Left lung (tissue), 10 donors: ENCODE results near the gene ZFC3H1. TPM values are rescaled to one million over a fixed set of nuclear protein-coding genes. Genes with fewer than 3 reads are reported as not detected.

ENCODE experiments used
- ATAC-seq: fragments of 200-7000 bp; cut with Tn5 transposase; one replicate; pipeline ENCODE4 v1.9.1; 2020; ENCODE audit warnings: moderate library complexity
- DNase-seq, 4 donors: peaks; one replicate each; pipeline ENCODE4 v3.0.0-alpha.2; 2013 to 2020
- H3K27ac ChIP-seq, 2 donors: fragments of 200-600 bp; sonication (generic) in 1 of 2; one replicate each; pipeline versions ENCODE4 v1.5.0 to v1.8.0; 2020 to 2021
- H3K27me3 ChIP-seq, 2 donors: fragments of 200-600 bp; sonication (generic) in 1 of 2; one replicate each; pipeline versions ENCODE4 v1.5.0 to v1.8.0; 2020 to 2021
- H3K36me3 ChIP-seq, 2 donors: fragments of 200-600 bp; sonication (generic) in 1 of 2; one replicate each; pipeline versions ENCODE4 v1.5.0 to v1.8.0; 2020 to 2021
- H3K4me1 ChIP-seq, 2 donors: fragments of 200-600 bp; one replicate each; pipeline ENCODE4 v1.8.0; 2021
- H3K4me3 ChIP-seq, 2 donors: fragments of 200-600 bp; sonication (generic) in 1 of 2; one replicate each; pipeline versions ENCODE4 v1.5.0 to v1.8.0; 2020 to 2021; ENCODE audit warnings: mild to moderate bottlenecking in 1 of 2
- H3K9me3 ChIP-seq, 2 donors: fragments of 200-600 bp; sonication (generic) in 1 of 2; one replicate each; pipeline versions ENCODE4 v1.5.0 to v1.8.0; 2020 to 2021
- CTCF ChIP-seq, 2 donors: fragments of 200-600 bp; sonication (generic) in 1 of 2; IDR thresholded peaks; one replicate each; pipeline versions ENCODE4 v1.5.0 to v1.8.0; 2021; ENCODE audit warnings: antibody characterized with exemption in 2 of 2
- intact Hi-C, 2 donors: fragments of 100-400 bp; cut with DNase I; formaldehyde crosslinking; loops; one replicate each; pipeline versions ENCODE4 v1.11.2 to v1.14.2; 2022
- polyA plus RNA-seq, 6 donors: library from polyadenylated mRNA; unstranded; fragments of 120-200 nt; gene quantifications; one replicate each; pipeline ENCODE4 v1.2.1, GENCODE V29; 2013; ENCODE audit not compliant: insufficient read length in 6 of 6
- total RNA-seq, 2 donors: library from RNA; stranded (reverse); fragmentation: NEBNext Ultra II Directional; extraction: Animal tissue kit (Norgen Biotek cat#: 25700); gene quantifications; one replicate each; pipeline ENCODE4 v1.2.1, GENCODE V29; 2021
- donor health status: DM: no; HTN: yes; CAD: no.
- donor health status: DM: no; HTN: no; CAD: no.

Gene ZFC3H1
- total and polyA plus RNA-seq, 8 donors = 40.7 to 95.6 (median 71.0) TPM

GRCh38 chr12:71664411-71665089 lies 902 bp upstream of the ZFC3H1 start:
- ATAC-seq = peak; percentile 22

GRCh38 chr12:71662849-71663560 lies 643 bp downstream of the ZFC3H1 start:
- H3K36me3 ChIP-seq = peaks cover 0 to 21% of the 10 kb centered on the region in 2 donors
- no peaks in the 10 kb centered on the region for H3K9me3 ChIP-seq
- H3K27me3 ChIP-seq = no peaks in the 10 kb centered on the region
- H3K4me3 ChIP-seq = peak overlapping the region; percentile 73 to 95
- H3K4me1 ChIP-seq = peaks cover 11 to 44% of the 10 kb centered on the region in 2 donors
- peak; percentile 54 for ATAC-seq
- intact Hi-C loops = no loop called here
- DNase-seq = peak; percentile 62 to 89 (median 74)
- H3K27ac ChIP-seq = peak overlapping the region; percentile 98 to 99
- no peak for TF ChIP-seq CTCF (IDR thresholded peaks at IDR 0.05)

More at GRCh38 chr12:71664411-71665089, 902 bp upstream of the ZFC3H1 start:
- H3K36me3 ChIP-seq = peaks cover 0 to 6% of the 10 kb centered on the region in 2 donors
- H3K4me1 ChIP-seq = peaks cover 11 to 43% of the 10 kb centered on the region in 2 donors
- intact Hi-C loops = no loop called here
- H3K27ac ChIP-seq = peak overlapping the region; percentile 98 to 99
- H3K4me3 ChIP-seq = peak overlapping the region; percentile 73 to 95
- H3K27me3 ChIP-seq = no peaks in the 10 kb centered on the region
- no peak for TF ChIP-seq CTCF (IDR thresholded peaks at IDR 0.05)
- H3K9me3 ChIP-seq = no peaks in the 10 kb centered on the region
- DNase-seq = no peak

GRCh38 chr12:71661977-71662530 lies 1.6 kb downstream of the ZFC3H1 start:
- Histone ChIP-seq H3K36me3 (peaks cover 0 to 31% of the 10 kb centered on the region in 2 donors), H3K4me1 (peaks cover 11 to 49% of the 10 kb centered on the region in 2 donors), H3K27ac (peak overlapping the region; percentile 98 to 99), H3K9me3 (no peaks in the 10 kb centered on the region), H3K4me3 (peak overlapping the region; percentile 73 to 95), H3K27me3 (no peaks in the 10 kb centered on the region)
- intact Hi-C loops = no loop called here
- no peak for TF ChIP-seq CTCF (IDR thresholded peaks at IDR 0.05)
- no peak for ATAC-seq
- peak in 1 of 4 donors; percentile 8 for DNase-seq

- no peak for TF ChIP-seq CTCF (IDR thresholded peaks at IDR 0.05)
- Histone ChIP-seq H3K4me1 (peaks cover 22 to 67% of the 10 kb centered on the region in 2 donors), H3K27me3 (no peaks in the 10 kb centered on the region), H3K36me3 (peaks cover 0 to 60% of the 10 kb centered on the region in 2 donors), H3K27ac (no peak overlapping the region), H3K9me3 (no peaks in the 10 kb centered on the region), H3K4me3 (no peak overlapping the region)
- DNase-seq (no peak), ATAC-seq (no peak)
- intact Hi-C loops = no loop called here
Observed at GRCh38 chr12:71656740-71657139, 6.9 kb downstream of the ZFC3H1 start.

GRCh38 chr12:71655907-71656306 lies 7.7 kb downstream of the ZFC3H1 start:
- H3K36me3 ChIP-seq = peaks cover 0 to 69% of the 10 kb centered on the region in 2 donors
- intact Hi-C loops = no loop called here
- ATAC-seq = no peak

More at GRCh38 chr12:71655907-71656306, 7.7 kb downstream of the ZFC3H1 start:
- no peak overlapping the region for H3K27ac ChIP-seq
- H3K27me3 ChIP-seq = no peaks in the 10 kb centered on the region
- H3K9me3 ChIP-seq = no peaks in the 10 kb centered on the region
- no peak overlapping the region for H3K4me3 ChIP-seq
- H3K4me1 ChIP-seq = peaks cover 14 to 67% of the 10 kb centered on the region in 2 donors
- TF ChIP-seq CTCF (IDR thresholded peaks at IDR 0.05) = no peak
- DNase-seq = no peak
